Uterus (tissue), 4 donors: ENCODE measurements around the gene ARAP1. TPM values are rescaled to one million over a fixed set of nuclear protein-coding genes. Genes with fewer than 3 reads are reported as not detected.
A peak's percentile ranks its signal among the peaks of the same experiment; 100 is the strongest.

Experiments
- DNase-seq, 2 donors: peaks; one replicate each; pipeline ENCODE4 v3.0.0-alpha.2; 2019 to 2020
- H3K27ac ChIP-seq, 2 donors: fragments of 200-600 bp; sonication (generic); 1 replicate in 1 of 2; 2 replicates in 1 of 2; pipeline ENCODE4 v1.5.1; 2016 to 2018
- H3K27me3 ChIP-seq, 2 donors: fragments of 200-600 bp; sonication (generic); one replicate each; pipeline ENCODE4 v1.5.1; 2018 to 2019; ENCODE audit warnings: control low read depth in 1 of 2
- H3K36me3 ChIP-seq, 2 donors: fragments of 200-600 bp; sonication (generic); one replicate each; pipeline ENCODE4 v1.5.1; 2019; ENCODE audit warnings: control low read depth in 1 of 2
- H3K4me1 ChIP-seq, 2 donors: fragments of 200-600 bp; sonication (generic); one replicate each; pipeline ENCODE4 v1.5.1; 2018 to 2019; ENCODE audit warnings: control low read depth in 1 of 2
- H3K4me3 ChIP-seq, 2 donors: fragments of 200-600 bp; sonication (generic); 1 replicate in 1 of 2; 2 replicates in 1 of 2; pipeline ENCODE4 v1.5.1; 2018 to 2019; ENCODE audit warnings: mild to moderate bottlenecking in 1 of 2
- H3K9me3 ChIP-seq, 2 donors: fragments of 200-600 bp; sonication (generic); one replicate each; pipeline ENCODE4 v1.5.1; 2019; ENCODE audit warnings: control low read depth in 1 of 2
- POLR2A ChIP-seq, 2 donors: fragments of 450-650 bp; IDR thresholded peaks; one replicate each; pipeline ENCODE4 v1.6.1; 2016; ENCODE audit warnings: antibody characterized with exemption in 2 of 2, mild to moderate bottlenecking in 1 of 2, moderate library complexity in 1 of 2
- intact Hi-C: fragments of 100-400 bp; cut with DNase I; formaldehyde crosslinking; loops from one replicate; pipeline ENCODE4 v1.15.1; 2023; ENCODE audit warnings: low total_unique reads
- total RNA-seq, 4 donors: library from RNA; depleted of rRNA in 3 of 4; stranded (reverse); fragments of >200 nt in 3 of 4; gene quantifications; one replicate each; pipeline versions ENCODE4 v1.1.0 to v1.2.4, GENCODE V29; 2014 to 2023
- TF ChIP-seq, protein P1 (sequence below), 4 experiments: fragments of 200-600 bp in 2 of 4; fragments of 450-650 bp in 2 of 4; sonication (generic) in 2 of 4; IDR thresholded peaks; one replicate each; pipeline ENCODE4 v1.5.1; 2016 to 2019; ENCODE audit warnings: antibody characterized with exemption in 4 of 4, mild to moderate bottlenecking in 2 of 4, moderate library complexity in 1 of 4
- donor health status: DM: yes; HTN: yes; CAD: no.

Gene ARAP1
- total RNA-seq, 4 donors from 2014 or later, result 21.3 to 222 (median 70.4) TPM

GRCh38 chr11:72702096-72702495, 50.1 kb downstream of the ARAP1 start:
- no peak for TF ChIP-seq POLR2A (IDR thresholded peaks at IDR 0.05)
- TF ChIP-seq, protein P1, sequence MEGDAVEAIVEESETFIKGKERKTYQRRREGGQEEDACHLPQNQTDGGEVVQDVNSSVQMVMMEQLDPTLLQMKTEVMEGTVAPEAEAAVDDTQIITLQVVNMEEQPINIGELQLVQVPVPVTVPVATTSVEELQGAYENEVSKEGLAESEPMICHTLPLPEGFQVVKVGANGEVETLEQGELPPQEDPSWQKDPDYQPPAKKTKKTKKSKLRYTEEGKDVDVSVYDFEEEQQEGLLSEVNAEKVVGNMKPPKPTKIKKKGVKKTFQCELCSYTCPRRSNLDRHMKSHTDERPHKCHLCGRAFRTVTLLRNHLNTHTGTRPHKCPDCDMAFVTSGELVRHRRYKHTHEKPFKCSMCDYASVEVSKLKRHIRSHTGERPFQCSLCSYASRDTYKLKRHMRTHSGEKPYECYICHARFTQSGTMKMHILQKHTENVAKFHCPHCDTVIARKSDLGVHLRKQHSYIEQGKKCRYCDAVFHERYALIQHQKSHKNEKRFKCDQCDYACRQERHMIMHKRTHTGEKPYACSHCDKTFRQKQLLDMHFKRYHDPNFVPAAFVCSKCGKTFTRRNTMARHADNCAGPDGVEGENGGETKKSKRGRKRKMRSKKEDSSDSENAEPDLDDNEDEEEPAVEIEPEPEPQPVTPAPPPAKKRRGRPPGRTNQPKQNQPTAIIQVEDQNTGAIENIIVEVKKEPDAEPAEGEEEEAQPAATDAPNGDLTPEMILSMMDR (IDR thresholded peaks at IDR 0.05), result no peak
- H3K9me3 ChIP-seq, result no peaks in the 10 kb centered on the region
- no peaks in the 10 kb centered on the region for H3K27me3 ChIP-seq
- peaks cover 13 to 18% of the 10 kb centered on the region in 2 donors for H3K4me1 ChIP-seq
- H3K4me3 ChIP-seq, result no peak overlapping the region
- no peaks in the 10 kb centered on the region for H3K36me3 ChIP-seq
- intact Hi-C loops, result no loop called here
- H3K27ac ChIP-seq, result peak overlapping the region; percentile 79 to 81
- peak in 1 of 2 donors; percentile 46 for DNase-seq

- Histone ChIP-seq H3K36me3 (no peaks in the 10 kb centered on the region), H3K27ac (peak overlapping the region in 1 of 2 donors; percentile 79), H3K4me1 (peaks cover 13 to 18% of the 10 kb centered on the region in 2 donors), H3K9me3 (no peaks in the 10 kb centered on the region), H3K4me3 (no peak overlapping the region), H3K27me3 (no peaks in the 10 kb centered on the region)
- DNase-seq, result no peak
- intact Hi-C loops, result no loop called here
- no peak for TF ChIP-seq POLR2A (IDR thresholded peaks at IDR 0.05)
- TF ChIP-seq, protein P1 (IDR thresholded peaks at IDR 0.05), result no peak
These were observed 50.7 kb downstream of the ARAP1 start for GRCh38 chr11:72701466-72701865.

DNA sequence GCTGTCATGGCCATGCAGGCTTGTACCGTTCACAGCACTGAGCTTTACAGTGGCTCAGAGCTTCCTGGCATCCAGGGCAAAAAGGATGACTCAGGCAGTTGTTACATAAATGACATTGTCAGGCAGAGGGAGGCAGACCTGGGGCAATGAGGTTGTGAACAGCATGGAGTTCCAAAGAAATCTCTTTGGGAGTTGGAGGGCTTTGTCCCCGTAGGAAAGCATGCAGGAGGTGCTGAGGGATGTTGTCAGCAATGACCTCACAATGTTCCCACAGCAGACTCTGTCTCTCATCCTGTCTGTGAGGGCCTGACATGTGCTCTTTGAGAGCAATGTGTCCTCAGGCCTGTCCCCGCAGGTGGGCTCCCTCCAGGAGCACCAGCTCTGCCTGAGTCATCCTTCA, 52.1 kb downstream of the ARAP1 start:
- no peak overlapping the region for H3K27ac ChIP-seq
- no peak for DNase-seq
- H3K4me1 ChIP-seq, result peaks cover 13 to 18% of the 10 kb centered on the region in 2 donors
- no peaks in the 10 kb centered on the region for H3K36me3 ChIP-seq
- intact Hi-C loops, result no loop called here
- no peak overlapping the region for H3K4me3 ChIP-seq
- no peaks in the 10 kb centered on the region for H3K27me3 ChIP-seq
- H3K9me3 ChIP-seq, result no peaks in the 10 kb centered on the region
- no peak for TF ChIP-seq POLR2A (IDR thresholded peaks at IDR 0.05)
- TF ChIP-seq, protein P1 (IDR thresholded peaks at IDR 0.05), result no peak

- intact Hi-C loops, result no loop called here
- Histone ChIP-seq H3K4me3 (no peak overlapping the region), H3K9me3 (no peaks in the 10 kb centered on the region), H3K27me3 (no peaks in the 10 kb centered on the region), H3K27ac (peak overlapping the region in 1 of 2 donors; percentile 9), H3K36me3 (no peaks in the 10 kb centered on the region), H3K4me1 (peaks cover 3 to 6% of the 10 kb centered on the region in 2 donors)
- DNase-seq, result no peak
- TF ChIP-seq, protein P1 (IDR thresholded peaks at IDR 0.05), result no peak
- TF ChIP-seq POLR2A (IDR thresholded peaks at IDR 0.05), result no peak
These were observed 54.4 kb downstream of the ARAP1 start for GRCh38 chr11:72697814-72698213.

DNA sequence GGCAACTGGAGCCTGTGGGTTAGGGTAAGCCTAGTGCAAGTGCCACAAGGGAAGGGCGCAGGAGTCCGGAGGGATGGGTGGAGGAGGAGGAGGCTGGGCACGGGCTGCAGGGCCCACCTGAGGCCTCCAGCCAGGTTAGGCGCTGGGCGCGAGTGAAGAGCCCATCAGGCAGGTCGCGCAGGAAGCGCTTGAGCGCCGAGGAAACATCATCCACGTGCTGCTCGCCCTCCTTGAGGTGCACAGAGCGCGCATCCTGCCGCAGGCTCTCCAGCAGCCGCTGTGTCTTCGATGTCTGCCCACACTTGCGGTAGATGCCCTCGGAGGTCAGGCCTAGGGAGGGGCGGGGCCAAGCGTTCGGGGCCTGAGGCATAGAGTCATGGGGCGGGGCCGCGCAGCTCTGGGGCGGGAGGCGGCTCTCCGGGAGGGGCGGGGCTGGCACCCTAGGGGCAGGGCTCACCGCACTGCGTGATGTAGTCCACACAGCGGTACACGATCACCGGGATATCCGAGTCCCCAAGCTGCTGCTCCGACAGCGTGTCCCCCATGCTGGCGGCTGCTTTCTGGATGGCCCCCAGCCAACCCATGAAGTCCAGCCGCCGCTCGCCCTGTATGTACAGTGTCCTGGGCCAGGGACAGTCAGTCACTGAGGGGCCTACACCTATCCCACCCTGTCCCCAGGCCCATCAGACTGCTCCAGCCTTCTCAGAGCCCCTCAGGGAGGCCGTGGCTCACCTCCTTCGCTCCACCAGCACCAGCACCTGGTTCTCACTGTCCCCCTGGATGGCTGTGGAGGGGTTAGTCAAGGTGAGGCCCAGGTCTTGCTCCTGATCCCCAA, 55.1 kb downstream of the ARAP1 start:
- peak overlapping the region in 1 of 2 donors; percentile 9 for H3K27ac ChIP-seq
- H3K27me3 ChIP-seq, result no peaks in the 10 kb centered on the region
- no peaks in the 10 kb centered on the region for H3K36me3 ChIP-seq
- TF ChIP-seq, protein P1 (IDR thresholded peaks at IDR 0.05), result no peak
- no peak for TF ChIP-seq POLR2A (IDR thresholded peaks at IDR 0.05)
- peak; percentile 56 to 60 for DNase-seq
- H3K9me3 ChIP-seq, result no peaks in the 10 kb centered on the region
- no peaks in the 10 kb centered on the region for H3K4me1 ChIP-seq
- intact Hi-C loops, result no loop called here
- H3K4me3 ChIP-seq, result no peak overlapping the region
